ENCODE results near the gene GIGYF2. TPM values are rescaled to one million over a fixed set of nuclear protein-coding genes. Genes with fewer than 3 reads are reported as not detected.
A peak's percentile ranks its signal among the peaks of the same experiment; 100 is the strongest.

The GIGYF2 gene
- total RNA-seq, 1 donor from 2014 or later = 27.8 TPM

DNA sequence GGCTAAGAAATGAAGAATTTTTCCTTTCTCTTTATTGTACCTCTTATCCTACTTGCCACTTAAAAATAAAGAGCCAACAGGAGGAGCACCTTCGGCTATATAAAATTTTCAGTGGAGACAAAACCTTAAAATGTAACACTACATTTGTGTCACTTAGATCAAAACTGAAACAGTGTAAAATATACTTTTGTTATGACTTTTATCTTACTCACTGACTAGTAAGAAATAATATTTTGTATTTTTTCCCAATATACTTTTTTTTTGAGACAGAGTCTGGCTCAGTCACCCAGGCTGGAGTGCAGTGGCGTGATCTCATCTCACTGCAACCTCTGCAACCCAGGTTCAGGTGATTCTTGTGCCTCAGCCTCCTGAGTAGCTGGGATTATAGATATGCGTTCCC lies 50.9 kb downstream of the GIGYF2 start:
- DNase-seq (ENCODE audit: low spot score) (no peak), ATAC-seq (no peak)

DNA sequence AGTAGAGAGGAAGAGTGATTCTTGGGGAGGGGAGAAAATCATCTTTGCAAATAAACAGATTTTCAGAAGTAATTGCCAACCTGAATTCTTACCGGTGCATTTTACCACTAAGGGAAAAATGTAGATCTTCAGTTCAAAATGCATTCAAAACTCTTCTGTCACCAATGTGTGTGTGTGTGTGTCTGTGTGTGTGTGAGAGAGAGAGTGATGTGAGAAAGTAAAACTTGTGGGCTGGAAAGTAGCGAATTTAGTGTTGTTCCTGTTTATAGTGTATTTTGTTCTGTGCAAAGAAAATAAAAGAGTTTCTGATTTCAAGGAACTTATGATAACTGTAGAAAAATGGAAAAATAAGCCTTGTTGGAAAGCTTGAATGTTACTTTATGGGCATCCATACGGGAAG lies 52.2 kb downstream of the GIGYF2 start:
- ATAC-seq (no peak), DNase-seq (ENCODE audit: low spot score) (no peak)

DNA sequence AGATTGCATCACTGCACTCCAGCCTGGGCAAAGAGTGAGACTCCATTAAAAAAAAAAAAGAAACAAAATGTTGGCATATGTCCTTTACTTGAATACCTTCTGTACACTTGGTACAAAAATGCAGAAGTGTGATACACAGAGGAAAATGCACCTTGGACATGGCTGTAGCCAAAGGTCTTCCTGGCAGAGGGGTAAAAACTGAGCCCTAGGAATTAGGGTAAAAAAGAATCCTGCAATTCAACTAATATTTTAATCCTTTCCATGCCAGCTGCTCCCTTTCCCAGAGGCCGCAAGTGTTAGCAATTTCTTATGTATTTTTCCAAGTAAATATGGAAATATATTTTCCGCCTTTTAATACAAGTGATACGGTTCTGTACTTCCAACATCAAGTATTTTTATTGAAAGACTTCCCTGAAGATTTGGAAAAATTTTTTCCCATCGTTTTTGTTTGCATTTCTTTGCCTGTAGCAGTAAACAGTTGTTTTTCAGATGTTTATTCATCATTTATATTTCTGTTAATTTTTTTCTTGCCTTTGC lies 53.1 kb downstream of the GIGYF2 start:
- no peak for DNase-seq (ENCODE audit: low spot score)
- peak; percentile 36 for ATAC-seq

- no peak for ATAC-seq
Measured at GRCh38 chr2:232757905-232758304, 60.8 kb downstream of the GIGYF2 start.

GRCh38 chr2:232761301-232761907 lies 64.3 kb downstream of the GIGYF2 start:
- peak; percentile 68 for ATAC-seq

More at GRCh38 chr2:232757905-232758304, 60.8 kb downstream of the GIGYF2 start:
- DNase-seq (ENCODE audit: low spot score) = no peak

GRCh38 chr2:232767866-232768265 lies 70.7 kb downstream of the GIGYF2 start:
- no peak for ATAC-seq
- no peak for DNase-seq (ENCODE audit: low spot score)

More at GRCh38 chr2:232761301-232761907, 64.3 kb downstream of the GIGYF2 start:
- DNase-seq (ENCODE audit: low spot score) = no peak

DNA sequence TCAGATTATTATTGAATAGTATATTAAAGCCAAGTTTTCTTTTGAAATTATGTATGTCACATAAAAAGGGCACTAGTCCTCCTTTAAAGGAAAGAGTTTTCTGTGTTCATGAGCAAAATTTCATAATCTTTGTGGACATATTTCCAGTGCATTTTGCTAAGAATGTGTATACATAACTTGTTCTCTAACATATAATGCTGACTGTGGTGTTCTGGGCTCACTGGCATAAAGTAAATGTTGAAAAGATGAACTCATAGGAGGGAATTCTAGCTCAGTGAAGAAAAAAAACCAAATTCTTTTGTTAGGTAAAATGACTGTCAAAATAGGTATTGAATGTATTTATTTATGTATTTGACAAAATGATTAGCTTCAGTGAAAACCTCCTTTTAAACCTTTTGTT lies 73.1 kb downstream of the GIGYF2 start:
- ATAC-seq = no peak

DNA sequence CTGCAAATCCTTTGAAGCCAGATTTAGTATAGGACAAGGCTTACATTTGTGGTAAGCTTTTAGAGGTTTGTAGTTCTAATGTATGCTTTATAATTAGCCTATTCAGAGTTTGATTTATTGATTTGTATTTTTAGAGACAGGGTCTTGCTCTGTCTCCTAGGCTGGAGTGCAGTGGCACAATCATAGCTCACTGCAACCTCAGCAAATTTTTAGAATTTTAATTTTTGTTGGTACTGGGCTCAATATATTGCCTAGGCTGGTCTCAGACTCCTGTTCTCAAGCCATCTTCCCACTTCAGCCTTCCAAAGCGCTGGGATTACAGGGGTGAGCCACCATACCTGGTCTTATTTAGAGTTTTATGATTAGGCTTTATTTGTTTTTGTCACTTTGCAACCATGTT lies 74.7 kb downstream of the GIGYF2 start:
- DNase-seq (ENCODE audit: low spot score) (no peak), ATAC-seq (no peak)

More for the DNA sequence above, 73.1 kb downstream of the GIGYF2 start:
- DNase-seq (ENCODE audit: low spot score) = no peak

GRCh38 chr2:232772531-232772930 lies 75.4 kb downstream of the GIGYF2 start:
- DNase-seq (ENCODE audit: low spot score) (no peak), ATAC-seq (no peak)

GRCh38 chr2:232773815-232774214 lies 76.7 kb downstream of the GIGYF2 start:
- DNase-seq (ENCODE audit: low spot score) (no peak), ATAC-seq (no peak)

- DNase-seq (ENCODE audit: low spot score) = no peak
- ATAC-seq = no peak
Measured at GRCh38 chr2:232776435-232776834, 79.3 kb downstream of the GIGYF2 start, which contains the start of gene KCNJ13. Gene KCNJ13, minus strand, starts transcription at chr2:232776565. Its CDS starts 5,203 bp downstream, at chr2:232771362.

GRCh38 chr2:232777276-232777675 lies 80.1 kb downstream of the GIGYF2 start:
- DNase-seq (ENCODE audit: low spot score) (no peak), ATAC-seq (no peak)

DNA sequence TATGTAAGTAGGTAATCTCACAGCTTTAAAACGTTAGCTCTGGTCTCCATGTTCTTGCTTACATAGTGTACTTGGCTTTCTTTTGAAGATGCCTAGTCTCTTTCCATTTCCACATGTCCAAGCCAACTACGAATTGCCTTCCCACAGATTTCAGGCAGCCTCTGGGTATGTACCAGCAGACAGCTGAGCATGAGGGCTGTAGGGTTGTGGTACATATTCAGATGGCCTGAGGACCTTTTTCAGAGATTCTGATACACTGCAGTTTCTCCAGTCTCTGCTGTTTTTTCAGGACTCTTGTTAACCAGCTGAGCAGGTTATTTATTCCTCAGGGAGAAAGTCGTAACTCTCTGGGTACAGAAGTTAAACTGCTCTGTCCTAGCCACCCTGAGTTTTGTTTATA lies 82.3 kb downstream of the GIGYF2 start:
- no peak for ATAC-seq
- no peak for DNase-seq (ENCODE audit: low spot score)

DNA sequence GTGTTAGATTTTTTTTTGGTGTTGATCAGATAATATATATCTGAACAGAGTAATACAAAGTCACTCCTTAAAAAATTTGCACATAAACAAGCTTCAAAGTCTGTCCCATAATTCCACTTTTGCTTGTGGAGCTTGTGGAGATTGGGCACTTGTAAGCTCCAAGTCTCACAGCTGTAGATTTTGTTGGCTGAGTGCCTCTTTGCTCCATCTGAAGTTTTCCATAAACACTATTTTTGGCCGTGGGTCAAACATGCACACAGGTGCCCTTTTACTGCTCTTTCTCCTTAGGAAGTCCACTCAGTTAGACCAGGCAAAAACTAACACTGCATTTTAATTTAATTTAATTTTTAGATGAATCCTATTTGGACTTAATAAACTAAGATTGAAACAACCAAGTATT lies 82.8 kb downstream of the GIGYF2 start:
- DNase-seq (ENCODE audit: low spot score) (no peak), ATAC-seq (no peak)

- no peak for DNase-seq (ENCODE audit: low spot score)
- no peak for ATAC-seq
Measured at GRCh38 chr2:232781765-232782164, 84.6 kb downstream of the GIGYF2 start.

- ATAC-seq (no peak), DNase-seq (ENCODE audit: low spot score) (no peak)
Measured at GRCh38 chr2:232783278-232783677, 86.1 kb downstream of the GIGYF2 start.

DNA sequence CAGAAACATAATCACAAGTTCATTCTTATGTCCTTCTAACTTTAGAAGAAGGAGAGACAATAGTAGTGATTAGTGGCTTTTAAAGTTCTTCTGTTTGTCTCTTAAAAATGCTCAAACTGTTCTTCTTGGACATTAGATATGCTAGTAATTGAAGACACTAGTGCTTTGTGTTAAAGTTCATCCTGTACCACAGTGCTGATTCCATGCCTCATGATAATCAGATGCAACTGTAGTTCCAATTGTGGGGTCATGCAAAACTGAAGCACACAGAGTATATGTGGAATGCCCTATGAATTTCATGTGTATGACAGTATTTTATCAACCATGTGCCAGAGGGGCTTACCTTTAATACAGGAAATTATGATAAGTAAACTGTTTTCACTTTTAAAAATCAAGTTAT lies 90.7 kb downstream of the GIGYF2 start:
- DNase-seq (ENCODE audit: low spot score) = no peak
- ATAC-seq = no peak

DNA sequence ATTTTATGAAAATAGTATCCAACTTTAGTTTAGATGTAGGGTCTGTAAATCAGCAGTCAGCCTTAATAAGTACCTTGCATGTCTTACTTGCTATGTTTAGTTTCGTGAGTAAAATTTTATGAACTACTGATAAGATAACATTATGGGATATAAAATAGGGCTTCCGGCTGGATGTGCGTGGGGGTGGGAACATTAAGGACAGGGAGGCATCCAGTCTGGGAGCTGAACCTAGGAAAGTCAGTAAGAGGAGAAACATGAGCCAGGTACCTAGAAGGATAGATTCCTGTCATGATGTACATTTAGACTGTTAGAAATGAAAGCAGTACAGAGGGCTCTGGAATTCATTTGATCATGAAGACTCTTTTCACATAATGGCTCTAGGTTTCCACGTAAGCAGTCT lies 92.0 kb downstream of the GIGYF2 start:
- no peak for ATAC-seq
- no peak for DNase-seq (ENCODE audit: low spot score)

DNA sequence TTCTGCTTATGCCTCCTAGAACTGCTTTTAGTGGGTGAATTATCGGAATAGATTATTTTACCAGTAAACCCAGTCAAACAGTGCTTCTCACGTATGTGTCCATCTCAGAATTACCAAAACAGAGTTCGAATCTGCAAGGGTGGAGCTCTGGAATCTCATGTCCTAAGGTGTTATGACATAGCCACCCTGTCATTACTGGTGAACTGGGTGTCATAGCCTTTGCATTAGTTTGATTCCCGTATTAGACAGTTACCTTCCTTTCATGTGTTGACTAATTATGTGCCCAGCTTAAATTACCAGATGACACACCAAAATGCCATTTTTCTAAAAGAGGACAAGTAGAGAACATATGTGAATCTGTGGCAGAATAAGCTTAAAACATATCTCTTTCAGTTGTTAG lies 94.4 kb downstream of the GIGYF2 start:
- DNase-seq (ENCODE audit: low spot score) (no peak), ATAC-seq (no peak)

DNA sequence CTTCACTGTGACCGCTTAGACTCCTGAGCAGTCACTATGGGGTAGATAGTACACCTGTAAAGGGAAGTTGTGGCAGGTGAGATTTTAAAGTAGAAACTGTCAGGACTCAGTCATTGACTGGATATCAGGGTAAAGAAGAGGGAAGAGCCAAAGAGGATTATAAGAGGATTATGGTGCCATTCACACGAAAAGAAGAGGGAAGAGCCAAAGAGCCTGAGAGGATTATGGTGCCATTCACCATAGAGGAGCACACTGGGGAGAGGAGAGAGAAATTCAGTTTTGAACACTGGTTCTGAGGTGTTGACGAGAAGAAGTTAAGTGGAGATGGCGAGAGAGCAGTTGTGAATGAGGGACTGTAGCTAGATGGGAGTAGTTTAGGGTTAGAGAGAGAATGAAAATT lies 96.1 kb downstream of the GIGYF2 start:
- no peak for ATAC-seq
- no peak for DNase-seq (ENCODE audit: low spot score)

- DNase-seq (ENCODE audit: low spot score) (no peak), ATAC-seq (no peak)
Measured at GRCh38 chr2:232794981-232795380, 97.8 kb downstream of the GIGYF2 start.

- ATAC-seq = no peak
- no peak for DNase-seq (ENCODE audit: low spot score)
Measured at GRCh38 chr2:232795920-232796319, 98.8 kb downstream of the GIGYF2 start.

DNA sequence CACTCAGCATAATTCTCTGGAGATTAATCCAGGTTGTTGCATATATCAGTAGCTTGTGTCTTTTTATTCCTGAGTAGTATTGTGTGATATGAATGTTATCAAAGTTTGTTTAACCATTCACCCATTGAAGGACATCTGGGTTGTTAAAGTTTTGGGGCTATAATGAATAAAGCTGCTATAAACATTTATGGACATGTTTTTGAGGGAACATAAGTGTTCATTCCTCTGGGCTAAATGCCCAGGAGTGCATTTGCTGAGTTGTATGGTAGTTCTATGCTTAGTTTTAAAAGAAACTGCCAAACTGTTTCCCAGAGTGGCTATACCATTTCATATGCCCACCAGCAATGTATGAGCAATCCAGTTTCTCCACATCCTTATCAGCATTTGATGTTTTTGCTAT lies 101.1 kb downstream of the GIGYF2 start:
- no peak for DNase-seq (ENCODE audit: low spot score)
- ATAC-seq = no peak
